ENCODE results near the gene SASH3.
"Not testable (repeated sequence)": the region's sequence is repeated elsewhere in the genome, so short reads cannot be mapped to it uniquely, and the experiment has no call there.

Gene SASH3

GRCh38 chrX:129779747-129780146 is at the start of gene SASH3:
TSS of gene SASH3 (plus strand) at chrX:129779949. CDS start at chrX:129780098, 149 bp downstream.
- DNase-seq (ENCODE audit: low read depth) = no peak

GRCh38 chrX:129731228-129731627 is 48.5 kb upstream of the SASH3 start:
- no peak for DNase-seq (ENCODE audit: low read depth)

- no peak for DNase-seq (ENCODE audit: low read depth)
Observed at GRCh38 chrX:129732857-129733256, 46.9 kb upstream of the SASH3 start.

GRCh38 chrX:129733335-129733734 is 46.4 kb upstream of the SASH3 start:
- DNase-seq (ENCODE audit: low read depth) = no peak

- no peak for DNase-seq (ENCODE audit: low read depth)
Observed at GRCh38 chrX:129736491-129736890, 43.3 kb upstream of the SASH3 start.

- no peak for DNase-seq (ENCODE audit: low read depth)
Observed at GRCh38 chrX:129737916-129738315, 41.8 kb upstream of the SASH3 start.

- no peak for DNase-seq (ENCODE audit: low read depth)
Observed at GRCh38 chrX:129738466-129739308, 41.1 kb upstream of the SASH3 start, which contains the start of gene XPNPEP2. TSS of gene XPNPEP2 (plus strand) at chrX:129738979. CDS start at chrX:129739214, 235 bp downstream.

- no peak for DNase-seq (ENCODE audit: low read depth)
Observed at GRCh38 chrX:129739578-129739977, 40.2 kb upstream of the SASH3 start.

- no peak for DNase-seq (ENCODE audit: low read depth)
Observed at GRCh38 chrX:129741880-129742758, 37.6 kb upstream of the SASH3 start.

- DNase-seq (ENCODE audit: low read depth) = not testable (repeated sequence)
Observed at GRCh38 chrX:129742759-129743152, 37.0 kb upstream of the SASH3 start.

- no peak for DNase-seq (ENCODE audit: low read depth)
Observed at GRCh38 chrX:129743821-129744220, 35.9 kb upstream of the SASH3 start.

GRCh38 chrX:129744861-129745321 is 34.9 kb upstream of the SASH3 start:
- no peak for DNase-seq (ENCODE audit: low read depth)

GRCh38 chrX:129746557-129747470 is 32.9 kb upstream of the SASH3 start:
- DNase-seq (ENCODE audit: low read depth) = no peak

GRCh38 chrX:129747533-129747932 is 32.2 kb upstream of the SASH3 start:
- no peak for DNase-seq (ENCODE audit: low read depth)

GRCh38 chrX:129748305-129748704 is 31.4 kb upstream of the SASH3 start:
- DNase-seq (ENCODE audit: low read depth) = peak; percentile 65

GRCh38 chrX:129749069-129749468 is 30.7 kb upstream of the SASH3 start:
- no peak for DNase-seq (ENCODE audit: low read depth)

GRCh38 chrX:129750971-129751370 is 28.8 kb upstream of the SASH3 start:
- no peak for DNase-seq (ENCODE audit: low read depth)

- no peak for DNase-seq (ENCODE audit: low read depth)
Observed at GRCh38 chrX:129754056-129755024, 25.4 kb upstream of the SASH3 start.

- no peak for DNase-seq (ENCODE audit: low read depth)
Observed at GRCh38 chrX:129755779-129756650, 23.7 kb upstream of the SASH3 start.
